GM20000 (cell line): ENCODE measurements around the gene KIF26B.

Source experiments
- DNase-seq: peaks from one replicate; pipeline ENCODE4 v3.0.0; 2012; ENCODE audit warnings: low spot score
- CTCF ChIP-seq: IDR thresholded peaks from 2 replicates; pipeline ENCODE4 v1.5.1; 2012; ENCODE audit warnings: mild to moderate bottlenecking, control low read depth; ENCODE audit errors: extremely low read depth, missing control alignments

Gene KIF26B

GRCh38 chr1:245571815-245572294, 417.1 kb downstream of the KIF26B start:
- no peak for DNase-seq
- no peak for TF ChIP-seq CTCF

GRCh38 chr1:245572709-245573108, 417.9 kb downstream of the KIF26B start:
- TF ChIP-seq CTCF = no peak

GRCh38 chr1:245575710-245576109, 420.9 kb downstream of the KIF26B start:
- DNase-seq = no peak
- TF ChIP-seq CTCF = no peak

More at GRCh38 chr1:245572709-245573108, 417.9 kb downstream of the KIF26B start:
- no peak for DNase-seq

GRCh38 chr1:245576323-245576722, 421.5 kb downstream of the KIF26B start:
- TF ChIP-seq CTCF = no peak
- DNase-seq = no peak

- no peak for TF ChIP-seq CTCF
Measured at GRCh38 chr1:245577191-245578157, 422.7 kb downstream of the KIF26B start.

GRCh38 chr1:245578308-245578707, 423.5 kb downstream of the KIF26B start:
- TF ChIP-seq CTCF = no peak
- DNase-seq = no peak

More at GRCh38 chr1:245577191-245578157, 422.7 kb downstream of the KIF26B start:
- DNase-seq = no peak

- no peak for DNase-seq
- no peak for TF ChIP-seq CTCF
Measured at GRCh38 chr1:245578771-245579170, 424.0 kb downstream of the KIF26B start.
